ENCODE data around the gene UCHL5.
A peak's percentile ranks its signal among the peaks of the same experiment; 100 is the strongest.
"Not testable (repeated sequence)": the region's sequence is repeated elsewhere in the genome, so short reads cannot be mapped to it uniquely, and the experiment has no call there.

Gene UCHL5

DNA sequence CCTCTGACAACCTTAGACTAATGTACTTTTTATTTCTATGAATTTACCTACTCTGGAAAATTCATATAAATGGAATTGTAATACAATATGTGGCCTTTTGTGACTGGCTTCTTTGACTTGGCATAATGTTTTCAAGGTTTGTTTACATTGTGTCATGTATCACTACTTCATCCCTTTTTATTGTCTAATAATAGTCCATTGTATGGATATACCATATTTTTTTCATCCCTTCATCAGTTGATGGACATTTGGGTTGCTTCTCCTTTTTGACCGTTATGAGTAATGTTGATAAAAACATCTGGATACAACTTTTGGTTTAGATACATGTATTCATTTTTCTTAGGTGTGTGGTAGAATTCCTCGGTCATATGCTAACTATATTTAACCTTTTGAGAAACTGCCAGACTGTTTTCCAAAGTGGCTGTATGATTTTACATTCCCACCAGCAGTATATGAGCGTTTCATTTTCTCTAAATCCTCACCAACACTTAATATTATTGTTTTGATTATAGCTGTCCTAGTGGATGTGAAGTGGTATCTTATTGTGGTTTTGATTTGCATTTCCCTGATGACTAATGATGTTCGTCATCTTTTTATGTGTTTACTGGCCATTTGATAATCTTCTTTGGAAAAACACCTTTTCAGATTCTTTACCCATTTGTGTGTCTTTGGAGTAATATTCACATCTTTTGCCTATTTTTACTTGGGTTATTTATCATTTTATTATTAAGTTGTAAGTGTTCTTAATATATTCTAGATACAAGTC is 3.7 kb upstream of the UCHL5 start:
- no peak for DNase-seq

GRCh38 chr1:193060938-193061337 is 1.8 kb upstream of the UCHL5 start:
- no peak for DNase-seq

GRCh38 chr1:193060406-193060805 is 1.2 kb upstream of the UCHL5 start:
- DNase-seq: no peak

GRCh38 chr1:193060115-193060403 is 899 bp upstream of the UCHL5 start:
- DNase-seq: no peak

DNA sequence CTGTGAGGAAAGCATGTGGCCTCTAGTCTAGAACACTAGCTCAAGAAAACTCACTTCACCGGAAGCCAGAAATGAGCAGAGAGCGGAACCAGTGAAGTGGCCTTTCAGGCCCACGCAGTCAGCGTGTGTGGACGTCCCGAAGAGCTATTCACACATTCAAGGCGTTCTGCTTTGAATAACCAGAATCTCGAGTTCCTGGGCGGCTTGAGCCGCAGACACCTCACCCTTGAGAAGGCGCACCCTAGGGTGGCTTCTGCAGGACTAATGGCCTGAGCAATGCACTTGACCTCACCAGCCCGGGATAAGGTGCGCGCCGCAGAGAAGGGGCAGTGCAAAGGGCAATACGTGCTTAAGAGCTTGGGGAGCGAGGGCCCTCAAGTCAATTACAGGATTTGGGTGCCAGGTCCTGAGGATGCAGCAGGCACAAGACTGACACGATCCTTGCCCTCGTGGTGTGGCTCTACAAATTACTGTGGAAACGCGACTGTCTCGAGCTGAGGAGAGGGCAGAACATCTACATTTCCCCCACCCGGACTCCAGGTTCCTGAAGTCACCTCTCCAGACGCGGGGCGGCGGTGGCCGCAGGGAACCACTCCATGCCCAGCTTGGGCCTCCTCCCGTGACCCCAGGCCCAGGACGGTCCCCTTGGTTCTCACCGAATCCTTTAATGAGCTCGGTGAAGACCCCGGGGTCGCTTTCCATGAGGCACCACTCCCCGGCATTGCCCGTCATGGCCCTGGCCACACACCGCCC is 455 bp downstream of the UCHL5 start:
- peak; percentile 36 to 60 for DNase-seq

DNA sequence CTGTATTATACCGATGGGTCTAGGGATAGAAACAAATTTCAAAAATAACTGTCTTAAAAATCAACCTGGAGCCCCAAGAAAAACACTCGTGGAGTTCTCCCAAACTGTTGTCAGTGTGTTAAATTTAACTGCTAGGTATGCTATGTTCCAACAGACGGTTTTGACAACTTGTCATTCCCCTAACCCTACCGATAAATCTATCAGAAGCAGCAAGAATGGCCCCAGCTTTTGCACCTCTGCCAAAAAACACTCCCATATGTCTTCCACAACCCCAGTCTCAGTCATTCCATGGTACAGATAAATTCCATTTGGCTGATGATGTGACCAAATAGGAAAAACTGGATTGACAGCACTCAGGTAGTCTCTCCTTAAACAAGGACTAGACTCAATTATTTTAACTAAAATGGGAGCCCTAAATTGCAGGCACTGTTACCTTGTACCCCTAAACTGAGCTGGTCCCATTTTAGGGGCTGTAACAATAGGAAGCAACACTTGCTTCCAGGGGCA is 4.9 kb downstream of the UCHL5 start:
- no peak for DNase-seq

DNA sequence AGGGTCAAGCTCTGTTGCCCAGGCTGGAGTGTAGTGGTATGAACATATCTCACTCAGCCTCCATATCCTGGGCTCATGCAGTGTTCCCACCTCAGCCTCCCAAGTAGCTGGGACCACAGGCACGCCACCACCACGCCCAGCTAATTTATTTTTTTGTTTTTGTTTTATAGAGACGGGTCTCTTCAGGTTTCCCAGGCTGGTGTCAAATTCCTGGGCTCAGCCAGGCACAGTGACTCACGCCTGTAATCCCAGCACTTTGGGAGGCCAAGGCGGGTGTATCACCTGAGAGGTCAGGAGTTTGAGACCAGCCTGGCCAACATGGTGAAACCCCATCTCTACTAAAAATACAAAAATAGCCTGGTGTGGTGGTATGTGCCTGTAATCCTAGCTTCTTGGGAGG is 10.2 kb downstream of the UCHL5 start:
- not testable (repeated sequence) for DNase-seq

- DNase-seq: no peak
Measured at GRCh38 chr1:193042766-193043691, 16.1 kb downstream of the UCHL5 start.

GRCh38 chr1:193040011-193040410 is 19.1 kb downstream of the UCHL5 start:
- no peak for DNase-seq

- no peak for DNase-seq
Measured at GRCh38 chr1:193036337-193037047, 22.7 kb downstream of the UCHL5 start.

DNA sequence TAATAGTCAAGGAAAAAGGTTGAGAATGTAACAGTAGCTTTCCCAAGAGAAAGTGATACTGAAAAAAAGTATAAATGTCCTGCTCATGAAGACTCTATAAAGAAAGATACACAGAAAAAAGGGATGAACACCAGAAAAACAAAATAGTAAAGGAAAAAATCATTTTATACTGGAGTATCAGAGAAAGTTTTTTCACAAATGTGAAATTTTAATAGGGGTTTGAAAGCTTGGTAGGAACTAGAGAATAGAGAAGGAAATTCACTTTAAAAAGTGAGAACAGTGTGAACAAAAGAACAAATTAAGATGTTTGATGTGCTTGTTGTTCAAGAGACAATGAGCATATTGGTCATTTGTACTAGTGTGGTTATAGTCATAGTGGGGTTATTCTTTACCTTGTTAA is 25.6 kb downstream of the UCHL5 start:
- no peak for DNase-seq

DNA sequence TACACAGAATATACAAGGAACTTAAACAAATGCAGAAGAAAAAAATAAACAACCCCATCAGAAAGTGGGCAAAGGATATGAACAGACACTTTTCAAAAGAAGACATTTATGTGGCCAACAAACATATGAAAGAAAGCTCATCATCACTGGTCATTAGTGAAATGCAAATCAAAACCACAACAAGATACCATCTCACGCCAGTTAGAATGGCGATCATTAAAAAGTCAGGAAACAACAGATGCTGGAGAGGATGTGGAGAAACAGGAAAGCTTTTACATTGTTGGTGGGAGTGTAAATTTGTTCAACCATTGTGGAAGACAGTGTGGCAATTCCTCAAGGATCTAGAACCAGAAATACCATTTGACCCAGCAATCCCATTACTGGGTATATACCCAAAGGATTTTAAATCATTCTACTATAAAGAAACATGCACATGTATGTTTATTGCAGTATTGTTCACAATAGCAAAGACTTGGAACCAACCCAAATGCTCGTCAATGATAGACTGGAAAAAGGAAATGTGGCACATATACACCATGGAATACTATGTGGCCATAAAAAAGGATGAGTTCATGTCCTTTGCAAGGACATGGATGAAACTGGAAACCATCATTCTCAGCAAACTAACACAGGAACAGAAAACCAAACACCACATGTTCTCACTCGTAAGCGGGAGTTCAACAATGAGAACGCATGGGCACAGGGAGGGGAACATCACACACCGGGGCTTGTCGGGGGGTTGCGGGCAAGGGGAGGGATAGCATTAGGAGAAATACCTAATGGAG is 26.3 kb downstream of the UCHL5 start:
- not testable (repeated sequence) for DNase-seq

DNA sequence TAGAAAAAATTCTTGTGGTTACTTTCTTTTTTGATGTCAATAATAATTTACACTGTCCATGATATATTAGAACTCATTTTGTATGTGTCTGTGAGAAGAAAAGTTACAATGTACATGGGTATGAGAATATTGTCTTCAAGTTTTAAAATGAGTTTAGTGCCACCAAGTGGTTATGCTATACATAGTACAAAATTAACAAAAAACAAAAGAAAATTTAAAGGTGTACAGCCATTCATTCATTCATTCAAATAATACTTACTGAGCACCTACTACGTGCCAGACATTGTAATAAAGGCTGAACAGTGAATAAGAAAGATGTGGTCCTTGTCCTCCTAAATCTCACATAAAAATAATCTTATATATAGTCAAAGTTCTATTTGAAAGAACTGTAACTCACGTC is 27.7 kb downstream of the UCHL5 start:
- no peak for DNase-seq

- no peak for DNase-seq
Measured at GRCh38 chr1:193030280-193030679, 28.9 kb downstream of the UCHL5 start.

- no peak for DNase-seq
Measured at GRCh38 chr1:193025218-193025617, 33.9 kb downstream of the UCHL5 start.

- peak in 1 of 2 experiments; percentile 4 for DNase-seq
Measured at GRCh38 chr1:193019442-193020026, 39.6 kb downstream of the UCHL5 start.

DNA sequence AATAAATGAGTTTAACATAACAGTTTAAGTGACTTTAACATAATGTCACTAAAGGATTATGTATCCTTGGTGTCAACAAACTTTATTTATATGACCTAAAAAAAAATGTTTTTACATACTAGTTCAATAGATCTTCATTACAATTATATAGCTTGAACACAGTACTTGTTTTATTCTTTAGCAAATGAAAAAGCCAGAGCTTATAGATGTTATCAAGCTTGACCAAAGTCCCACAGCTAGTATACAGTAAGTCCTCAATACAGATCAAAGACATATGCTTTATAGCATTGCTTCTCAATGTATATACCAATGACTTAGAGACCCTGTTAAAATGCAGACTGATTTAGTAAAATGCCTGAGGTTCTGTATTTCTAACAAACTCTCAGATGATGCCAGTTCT is 42.4 kb downstream of the UCHL5 start:
- DNase-seq: no peak

DNA sequence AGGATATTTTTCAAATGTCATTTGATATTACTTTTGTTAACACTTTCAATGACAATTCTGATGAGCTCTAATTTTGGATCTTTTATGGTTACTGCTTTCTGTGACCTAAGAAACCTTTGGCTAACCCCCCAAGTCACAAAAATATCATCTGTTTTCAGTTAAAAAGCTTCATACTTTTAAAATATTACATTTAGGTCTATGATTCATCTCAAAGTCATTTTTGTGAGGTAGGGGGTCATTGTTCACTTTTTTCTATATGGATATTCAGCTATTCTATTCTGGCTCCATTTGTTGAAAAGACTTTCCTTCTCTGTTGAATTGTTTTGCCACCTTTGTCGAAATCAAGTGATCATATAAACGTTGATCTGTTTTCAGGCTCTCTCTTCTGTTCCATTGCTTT is 44.8 kb downstream of the UCHL5 start:
- DNase-seq: no peak

- no peak for DNase-seq
Measured at GRCh38 chr1:193013707-193014106, 45.5 kb downstream of the UCHL5 start.

GRCh38 chr1:193013005-193013404 is 46.2 kb downstream of the UCHL5 start:
- no peak for DNase-seq

- DNase-seq: no peak
Measured at GRCh38 chr1:193011406-193011805, 47.8 kb downstream of the UCHL5 start.

Data from NCI-H187 (cell line).